GM23338 (cell line): ENCODE results near the gene CAPS. TPM values are rescaled to one million over a fixed set of nuclear protein-coding genes. Genes with fewer than 3 reads are reported as not detected.

Experiments used
- ATAC-seq: fragments of 200-7000 bp; cut with Tn5 transposase; 3 replicates; pipeline ENCODE4 v1.9.1; 2020
- DNase-seq: peaks from one replicate; pipeline ENCODE4 v3.0.0-alpha.2; 2015; ENCODE audit warnings: low spot score
- H2AFZ ChIP-seq: fragments of 200-600 bp; sonication (generic); 2 replicates; pipeline ENCODE4 v1.8.0; 2016; ENCODE audit warnings: antibody characterized with exemption, mild to moderate bottlenecking, moderate library complexity
- H3F3A ChIP-seq: fragments of 200-600 bp; sonication (generic); replicated peaks from 2 replicates; pipeline ENCODE4 v1.8.0; 2017; ENCODE audit warnings: antibody characterized with exemption, mixed run types, low read depth
- H3K27ac ChIP-seq: fragments of 200-600 bp; sonication (generic); 2 replicates; pipeline ENCODE4 v1.6.1; 2016; ENCODE audit warnings: low read depth
- H3K27me3 ChIP-seq: fragments of 200-600 bp; sonication (generic); 2 replicates; pipeline ENCODE4 v1.8.0; 2016; ENCODE audit warnings: mild to moderate bottlenecking, mixed run types, moderate library complexity; ENCODE audit not compliant: insufficient read depth
- H3K36me3 ChIP-seq: fragments of 200-600 bp; sonication (generic); 2 replicates; pipeline ENCODE4 v1.8.0; 2016; ENCODE audit warnings: mild to moderate bottlenecking; ENCODE audit not compliant: insufficient read depth
- H3K4me1 ChIP-seq: fragments of 200-600 bp; sonication (generic); 2 replicates; pipeline ENCODE4 v1.8.0; 2016; ENCODE audit warnings: mild to moderate bottlenecking, moderate library complexity; ENCODE audit not compliant: insufficient read depth
- H3K4me2 ChIP-seq: fragments of 200-600 bp; sonication (generic); 2 replicates; pipeline ENCODE4 v1.7.1; 2017; ENCODE audit warnings: mixed run types
- H3K4me3 ChIP-seq: fragments of 200-600 bp; sonication (generic); 2 replicates; pipeline ENCODE4 v1.6.1; 2016; ENCODE audit warnings: mixed run types
- H3K79me2 ChIP-seq: fragments of 200-600 bp; sonication (generic); replicated peaks from 2 replicates; pipeline ENCODE4 v1.8.0; 2017; ENCODE audit warnings: mild to moderate bottlenecking; ENCODE audit not compliant: insufficient read depth
- H3K9me2 ChIP-seq: fragments of 200-600 bp; sonication (generic); 2 replicates; pipeline ENCODE4 v1.8.0; 2017; ENCODE audit not compliant: insufficient read depth
- H4K20me1 ChIP-seq: fragments of 200-600 bp; sonication (generic); replicated peaks from 2 replicates; pipeline ENCODE4 v1.8.0; 2017; ENCODE audit warnings: mild to moderate bottlenecking; ENCODE audit not compliant: insufficient read depth
- H3K27ac Mint-ChIP-seq: 2 replicates; pipeline ENCODE4 v1.8.0; 2020; ENCODE audit warnings: inconsistent platforms, mild to moderate bottlenecking, moderate library complexity, mixed read lengths
- H3K27me3 Mint-ChIP-seq: 3 replicates; pipeline ENCODE4 v1.8.0; 2022; ENCODE audit warnings: low read depth, mild to moderate bottlenecking, moderate library complexity, mixed read lengths, inconsistent platforms; ENCODE audit not compliant: insufficient read depth, poor library complexity
- H3K36me3 Mint-ChIP-seq: 3 replicates; pipeline ENCODE4 v1.8.0; 2021; ENCODE audit warnings: low read depth, mild to moderate bottlenecking, inconsistent platforms, moderate library complexity, mixed read lengths
- H3K4me1 Mint-ChIP-seq: 3 replicates; pipeline ENCODE4 v1.8.0; 2020; ENCODE audit warnings: mild to moderate bottlenecking, inconsistent platforms, mixed read lengths
- H3K4me3 Mint-ChIP-seq: 3 replicates; pipeline ENCODE4 v1.8.0; 2021; ENCODE audit warnings: moderate library complexity, mild to moderate bottlenecking, inconsistent platforms, mixed read lengths
- H3K9me3 Mint-ChIP-seq: 3 replicates; pipeline ENCODE4 v1.8.0; 2020; ENCODE audit warnings: moderate library complexity, mild to moderate bottlenecking, inconsistent platforms, mixed read lengths
- CREB1 ChIP-seq: fragments of 250-450 bp; sonication (Bioruptor Pico); IDR thresholded peaks from 2 replicates; pipeline ENCODE4 v1.5.0; 2020; ENCODE audit warnings: low read depth, mild to moderate bottlenecking, moderate library complexity
- CTCF ChIP-seq, 2 experiments: fragments of 200-600 bp in 1 of 2; sonication (generic) in 1 of 2; conservative IDR thresholded peaks; 2 replicates each; pipeline versions ENCODE4 v1.5.1 to v1.6.1; 2016 to 2017; ENCODE audit warnings: antibody characterized with exemption in 2 of 2, low read depth in 2 of 2, mild to moderate bottlenecking in 2 of 2, moderate library complexity in 1 of 2
- EZH2 ChIP-seq: fragments of 200-600 bp; sonication (generic); IDR thresholded peaks from one replicate; pipeline ENCODE4 v1.8.0; 2017; ENCODE audit warnings: antibody characterized with exemption, mild to moderate bottlenecking, low read depth; ENCODE audit not compliant: unreplicated experiment
- EZH2phosphoT487 ChIP-seq: fragments of 200-600 bp; sonication (generic); IDR thresholded peaks from one replicate; pipeline ENCODE4 v1.8.1; 2018; ENCODE audit warnings: antibody characterized with exemption; ENCODE audit not compliant: unreplicated experiment
- JUNB ChIP-seq: IDR thresholded peaks from one replicate; pipeline ENCODE4 v1.6.1; 2016; ENCODE audit warnings: antibody characterized with exemption; ENCODE audit not compliant: unreplicated experiment
- NANOG ChIP-seq: IDR thresholded peaks from 2 replicates; pipeline ENCODE4 v1.6.1; 2016; ENCODE audit warnings: antibody characterized with exemption, borderline replicate concordance
- POLR2AphosphoS5 ChIP-seq: IDR thresholded peaks from 2 replicates; pipeline ENCODE4 v1.6.1; 2016; ENCODE audit warnings: antibody characterized with exemption, low read depth
- REST ChIP-seq: IDR thresholded peaks from one replicate; pipeline ENCODE4 v1.6.1; 2018; ENCODE audit warnings: antibody characterized with exemption; ENCODE audit not compliant: unreplicated experiment
- ZNF331 ChIP-seq: fragments of 250-450 bp; sonication (Bioruptor Pico); IDR thresholded peaks from 2 replicates; pipeline ENCODE4 v1.5.0; 2020; ENCODE audit warnings: low read depth, mild to moderate bottlenecking, moderate library complexity
- polyA plus RNA-seq: library from polyadenylated mRNA; unstranded; fragments of >200 nt; fragmentation: Nextera tagmentation; extraction: Ambion mirVana; gene quantifications from 2 replicates; pipeline ENCODE4 v1.2.1, GENCODE V29; 2016
- total RNA-seq: library from RNA; depleted of rRNA; stranded (reverse); fragments of >200 nt; shearing (Covaris generic); gene quantifications from 2 replicates; pipeline ENCODE4 v1.2.3, GENCODE V29; 2014

The CAPS gene
- total and polyA plus RNA-seq, 2 experiments from 2014 or later: 1.5 to 3.2 TPM

- Histone ChIP-seq H3K27ac (no peak overlapping the region), H3K4me3 (no peak overlapping the region), H3K4me1 (no peaks in the 10 kb centered on the region), H3K9me2 (no peaks in the 10 kb centered on the region), H3F3A (no peaks in the 10 kb centered on the region), H3K4me2 (no peak overlapping the region), H3K79me2 (peaks cover 40% of the 10 kb centered on the region), H4K20me1 (peaks cover 24% of the 10 kb centered on the region; the same call in 1 of the 2 replicates), H3K36me3 (peaks cover 8% of the 10 kb centered on the region; the same call in 1 of the 2 replicates), H3K27me3 (no peaks in the 10 kb centered on the region), H2AFZ (no peak overlapping the region)
- peak overlapping the region; percentile 80 for H3K27ac Mint-ChIP-seq
- no peak for DNase-seq
- H3K9me3 Mint-ChIP-seq: no peaks in the 10 kb centered on the region
- no peak for ATAC-seq
- H3K27me3 Mint-ChIP-seq: peaks cover 18% of the 10 kb centered on the region
- H3K4me3 Mint-ChIP-seq: no peak overlapping the region
- TF ChIP-seq CTCF (conservative IDR thresholded peaks at IDR 0.05; ENCODE audit: low read depth in 2 of 2) (no peak), EZH2 (no peak), NANOG (no peak), POLR2AphosphoS5 (no peak), EZH2phosphoT487 (no peak), JUNB (no peak)
- H3K36me3 Mint-ChIP-seq: peaks cover 46% of the 10 kb centered on the region
- peaks cover 5% of the 10 kb centered on the region; the same call in 1 of the 3 replicates for H3K4me1 Mint-ChIP-seq
Measured at GRCh38 chr19:5935473-5936291, 21.6 kb downstream of the CAPS start.

DNA sequence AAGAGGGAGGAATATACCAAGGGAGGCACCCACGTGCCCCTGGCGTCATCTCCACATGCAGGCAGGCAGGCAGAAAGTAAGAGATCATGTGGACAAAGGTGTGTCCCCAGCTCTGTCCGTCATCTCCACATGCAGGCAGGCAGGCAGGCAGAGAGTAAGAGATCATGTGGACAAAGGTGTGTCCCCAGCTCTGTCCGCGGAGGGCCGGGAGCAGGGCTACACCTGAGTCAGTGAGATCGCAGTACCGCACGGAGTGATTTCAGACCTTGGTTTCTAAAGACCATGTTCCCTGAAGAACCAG, 22.2 kb downstream of the CAPS start:
- Histone ChIP-seq H3K36me3 (peaks cover 8% of the 10 kb centered on the region; the same call in 1 of the 2 replicates), H4K20me1 (peaks cover 29% of the 10 kb centered on the region; the same call in 1 of the 2 replicates), H3K4me3 (no peak overlapping the region), H2AFZ (no peak overlapping the region), H3F3A (no peaks in the 10 kb centered on the region), H3K79me2 (peaks cover 46% of the 10 kb centered on the region), H3K27me3 (no peaks in the 10 kb centered on the region), H3K4me1 (no peaks in the 10 kb centered on the region), H3K27ac (no peak overlapping the region), H3K4me2 (no peak overlapping the region), H3K9me2 (no peaks in the 10 kb centered on the region)
- peak overlapping the region; percentile 80; the same call in 1 of the 2 replicates for H3K27ac Mint-ChIP-seq
- DNase-seq (no peak), ATAC-seq (no peak)
- peaks cover 18% of the 10 kb centered on the region for H3K27me3 Mint-ChIP-seq
- H3K4me3 Mint-ChIP-seq: no peak overlapping the region
- no peaks in the 10 kb centered on the region for H3K9me3 Mint-ChIP-seq
- H3K4me1 Mint-ChIP-seq: peaks cover 5% of the 10 kb centered on the region; the same call in 1 of the 3 replicates
- TF ChIP-seq POLR2AphosphoS5: no peak
- no peak for TF ChIP-seq EZH2phosphoT487
- no peak for TF ChIP-seq REST
- TF ChIP-seq CREB1 (CRISPR knock-in tag): no peak
- TF ChIP-seq ZNF331 (CRISPR knock-in tag): no peak
- H3K36me3 Mint-ChIP-seq: peaks cover 44% of the 10 kb centered on the region
